ENCODE measurements around the gene TSPEAR. TPM values are rescaled to one million over a fixed set of nuclear protein-coding genes. Genes with fewer than 3 reads are reported as not detected.
A peak's percentile ranks its signal among the peaks of the same experiment; 100 is the strongest.

The TSPEAR gene
- total RNA-seq, 1 experiment from 2014 or later = 2.1 TPM

- TF ChIP-seq ZNF281 (CRISPR knock-in tag; IDR thresholded peaks at IDR 0.05) = no peak
- no peak for TF ChIP-seq MXD4 (CRISPR knock-in tag; IDR thresholded peaks at IDR 0.05; ENCODE audit: borderline replicate concordance)
- TF ChIP-seq ZNF416 (CRISPR knock-in tag; IDR thresholded peaks at IDR 0.05) = no peak
- TF ChIP-seq ZMAT4 (CRISPR knock-in tag; IDR thresholded peaks at IDR 0.05) = no peak
- no peak for TF ChIP-seq ZNF512 (CRISPR knock-in tag; IDR thresholded peaks at IDR 0.05; ENCODE audit: borderline replicate concordance)
- TF ChIP-seq NR2C2 (CRISPR knock-in tag; IDR thresholded peaks at IDR 0.05) = no peak
- TF ChIP-seq SMAD4 (CRISPR knock-in tag; IDR thresholded peaks at IDR 0.05) = no peak
- TF ChIP-seq PREB (CRISPR knock-in tag; IDR thresholded peaks at IDR 0.05; ENCODE audit: borderline replicate concordance) = no peak
Observed at GRCh38 chr21:44540741-44541288, 170.6 kb downstream of the TSPEAR start (continued).

GRCh38 chr21:44539991-44540666 is 171.2 kb downstream of the TSPEAR start, which contains the start of gene KRTAP10-1:
KRTAP10-1 (minus strand) TSS chr21:44540195; CDS start chr21:44540150, 45 bp downstream.
- DNase-seq (ENCODE audit: low spot score) = no peak
- Mint-ChIP-seq H3K27me3 (ENCODE audit: low read depth) (no peaks in the 10 kb centered on the region), H3K36me3 (no peaks in the 10 kb centered on the region), H3K4me3 (no peak within 1 kb of the TSS), H3K4me1 (0 out of 2 replicates have a peak, but pooled peaks cover 6% of the 10 kb centered on the region), H3K9me3 (no peaks in the 10 kb centered on the region), H3K27ac (0 out of 2 replicates have a peak within 1 kb of the TSS, but pooled peaks have one; percentile 29)
- CTCF ChIA-PET = no interaction called here
- no peak for ATAC-seq
- POLR2A ChIA-PET = no interaction called here
- TF ChIP-seq ZNF425 (CRISPR knock-in tag; conservative IDR thresholded peaks at IDR 0.05) (no peak), PREB (CRISPR knock-in tag; IDR thresholded peaks at IDR 0.05; ENCODE audit: borderline replicate concordance) (no peak), ZNF512 (CRISPR knock-in tag; IDR thresholded peaks at IDR 0.05; ENCODE audit: borderline replicate concordance) (no peak), ZNF121 (CRISPR knock-in tag; IDR thresholded peaks at IDR 0.05) (no peak), ZNF416 (CRISPR knock-in tag; IDR thresholded peaks at IDR 0.05) (no peak), MLX (CRISPR knock-in tag; IDR thresholded peaks at IDR 0.05) (no peak), IRF1 (CRISPR knock-in tag; IDR thresholded peaks at IDR 0.05) (no peak), IRF2 (CRISPR knock-in tag; IDR thresholded peaks at IDR 0.05; ENCODE audit: borderline replicate concordance, low read depth) (no peak), SMAD3 (CRISPR knock-in tag; IDR thresholded peaks at IDR 0.05; ENCODE audit: borderline replicate concordance) (no peak), PRRX2 (CRISPR knock-in tag; IDR thresholded peaks at IDR 0.05) (no peak), CREB1 (CRISPR knock-in tag; IDR thresholded peaks at IDR 0.05) (no peak)
